Activated B cell treated with CpG ODN at 0.5 μM for 24 hours (primary cell): Measurements from ENCODE around the gene NPIPB2. TPM values are rescaled to one million over a fixed set of nuclear protein-coding genes. Genes with fewer than 3 reads are reported as not detected.
"Not testable (repeated sequence)": the region's sequence is repeated elsewhere in the genome, so short reads cannot be mapped to it uniquely, and the experiment has no call there.

Source experiments
- ATAC-seq: fragments of 200-7000 bp; cut with Tn5 transposase; one replicate; pipeline ENCODE4 v1.10.0; 2021; ENCODE audit warnings: low read depth, mild to moderate bottlenecking, moderate library complexity
- CTCF ChIA-PET: fragments of 350-600 bp; sonication (Branson Sonifier 250); formaldehyde crosslinking; loops from one replicate; lab custom pipeline; 2021; ENCODE audit warnings: antibody characterized with exemption; lab: Charles Lee
- POLR2A ChIA-PET: fragments of 350-600 bp; sonication (Branson Sonifier 250); formaldehyde crosslinking; loops from one replicate; lab custom pipeline; 2021; ENCODE audit warnings: antibody characterized with exemption; lab: Charles Lee
- DNase-seq: peaks from one replicate; pipeline ENCODE4 v3.0.0; 2022
- H3K27ac Mint-ChIP-seq: one replicate; pipeline ENCODE4 v1.8.0; 2020; ENCODE audit warnings: mixed read lengths
- H3K27me3 Mint-ChIP-seq: one replicate; pipeline ENCODE4 v1.8.0; 2021; ENCODE audit warnings: mixed read lengths
- H3K36me3 Mint-ChIP-seq: one replicate; pipeline ENCODE4 v1.8.0; 2021; ENCODE audit warnings: low read depth, mixed read lengths
- H3K4me1 Mint-ChIP-seq: one replicate; pipeline ENCODE4 v1.8.0; 2021; ENCODE audit warnings: mixed read lengths
- H3K4me3 Mint-ChIP-seq: one replicate; pipeline ENCODE4 v1.8.0; 2020; ENCODE audit warnings: mild to moderate bottlenecking, mixed read lengths
- H3K9me3 Mint-ChIP-seq: one replicate; pipeline ENCODE4 v1.8.0; 2020; ENCODE audit warnings: mixed read lengths
- CTCF ChIP-seq: fragments of 200-600 bp; IDR thresholded peaks from one replicate; pipeline ENCODE4 v1.8.0; 2022; ENCODE audit warnings: antibody characterized with exemption, mild to moderate bottlenecking
- intact Hi-C: fragments of 100-400 bp; cut with micrococcal nuclease; formaldehyde crosslinking; loops from one replicate; pipeline ENCODE4 v1.15.1; 2024
- total RNA-seq: library from RNA; stranded (reverse); gene quantifications from 2 replicates; pipeline ENCODE4 v1.2.3, GENCODE V29; 2022

The NPIPB2 gene
- total RNA-seq, 1 donor from 2014 or later: 18.7 TPM

DNA sequence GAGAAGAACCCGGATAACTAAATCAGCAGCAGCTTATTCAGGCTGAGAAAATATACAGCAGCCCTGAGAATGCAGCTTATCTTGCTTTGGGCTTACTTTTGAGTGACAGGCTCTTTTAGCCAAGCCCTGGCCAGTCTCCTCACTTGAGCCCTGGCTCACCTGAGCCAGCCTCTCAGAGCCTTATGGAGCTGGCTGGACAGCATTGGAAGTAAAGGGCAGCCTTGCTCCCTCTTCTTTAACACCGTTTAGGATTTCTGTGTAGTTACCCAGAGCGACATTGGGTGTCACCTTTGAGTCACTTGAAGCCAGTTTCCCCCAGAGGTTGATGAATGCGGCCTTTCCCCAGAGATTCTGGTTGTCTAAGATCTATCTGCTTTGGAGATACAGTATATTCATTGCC, 7.7 kb upstream of the NPIPB2 start:
- Mint-ChIP-seq H3K27ac (no peak overlapping the region), H3K36me3 (no peaks in the 10 kb centered on the region), H3K4me3 (no peak overlapping the region), H3K4me1 (peaks cover 14% of the 10 kb centered on the region), H3K27me3 (no peaks in the 10 kb centered on the region), H3K9me3 (no peaks in the 10 kb centered on the region)
- peak; percentile 99 for ATAC-seq
- DNase-seq: no peak
- CTCF ChIA-PET: interaction anchor here (0.5 to 5.2 kb wide), 17 partner anchors 9 to 146 kb away, joined by 3 to 142 read pairs (median 5); partner anchors contain the start of genes SNX29 and TNFRSF17
- POLR2A ChIA-PET: interaction anchor here (0.9 to 1.8 kb wide), 2 partner anchors 29 to 118 kb away, joined by 3 to 11 read pairs; no protein-coding TSS in a partner anchor
- intact Hi-C loops: loop anchor here (1.0 to 5.0 kb wide), 4 partner anchors 16 to 119 kb away; partner anchors contain the start of gene TNFRSF17
- TF ChIP-seq CTCF: peak; percentile 38

DNA sequence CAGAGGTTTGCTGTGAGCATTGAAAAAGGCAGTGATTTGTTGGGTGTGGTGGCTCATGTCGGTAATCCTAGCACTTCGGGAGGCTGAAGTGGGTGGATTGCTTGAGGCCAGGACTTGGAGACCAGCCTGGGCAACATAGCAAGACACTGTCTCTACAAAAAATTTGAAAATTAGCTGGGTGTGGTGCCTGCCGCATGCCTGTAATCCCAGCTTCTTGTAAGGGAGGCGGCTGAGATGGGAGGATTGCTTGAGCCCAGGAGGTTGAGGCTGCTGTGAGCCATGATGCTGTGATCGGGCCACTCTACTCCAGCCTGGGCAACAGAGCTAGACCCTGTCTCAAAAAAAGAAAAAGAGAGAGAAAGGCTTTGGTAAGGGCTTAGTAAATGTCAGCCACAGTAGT, 7.0 kb upstream of the NPIPB2 start:
- DNase-seq: no peak
- POLR2A ChIA-PET: interaction anchor here (1.8 kb wide), 1 partner anchor 119 kb away, joined by 11 read pairs; no protein-coding TSS in a partner anchor
- intact Hi-C loops: loop anchor here (1.0 to 5.0 kb wide), 4 partner anchors 16 to 119 kb away; partner anchors contain the start of gene TNFRSF17

GRCh38 chr16:11946433-11946832, 4.6 kb upstream of the NPIPB2 start:
- Mint-ChIP-seq H3K27me3 (no peaks in the 10 kb centered on the region), H3K9me3 (no peaks in the 10 kb centered on the region), H3K4me1 (peaks cover 14% of the 10 kb centered on the region), H3K27ac (no peak overlapping the region), H3K4me3 (no peak overlapping the region), H3K36me3 (no peaks in the 10 kb centered on the region)
- DNase-seq (no peak), ATAC-seq (no peak)
- ChIA-PET POLR2A (interaction anchor here (0.7 kb wide), 1 partner anchor 121 kb away, joined by 5 read pairs; no protein-coding TSS in a partner anchor), CTCF (interaction anchor here (5.2 kb wide), 1 partner anchor 122 kb away, joined by 142 read pairs; no protein-coding TSS in a partner anchor)
- TF ChIP-seq CTCF: no peak
- intact Hi-C loops: loop anchor here (5.0 kb wide), 1 partner anchor 36 kb away; no protein-coding TSS in a partner anchor

More for the DNA sequence above, 7.0 kb upstream of the NPIPB2 start:
- Mint-ChIP-seq H3K27me3 (no peaks in the 10 kb centered on the region), H3K4me3 (no peak overlapping the region), H3K36me3 (no peaks in the 10 kb centered on the region), H3K27ac (no peak overlapping the region), H3K4me1 (peaks cover 14% of the 10 kb centered on the region), H3K9me3 (no peaks in the 10 kb centered on the region)
- no peak for ATAC-seq
- TF ChIP-seq CTCF: no peak
- CTCF ChIA-PET: interaction anchor here (0.6 to 5.2 kb wide), 18 partner anchors 10 to 146 kb away, joined by 3 to 142 read pairs (median 4); partner anchors contain the start of genes SNX29 and TNFRSF17

- H3K36me3 Mint-ChIP-seq, DNase-seq, H3K27me3 Mint-ChIP-seq, H3K4me3 Mint-ChIP-seq, H3K4me1 Mint-ChIP-seq, POLR2A ChIA-PET, H3K27ac Mint-ChIP-seq, CTCF ChIA-PET, ATAC-seq, H3K9me3 Mint-ChIP-seq, intact Hi-C loops: not testable (repeated sequence)
These were observed 14.5 kb downstream of the NPIPB2 start for GRCh38 chr16:11927350-11927749.

GRCh38 chr16:11924046-11924445, 17.8 kb downstream of the NPIPB2 start:
- POLR2A ChIA-PET, H3K4me3 Mint-ChIP-seq: not testable (repeated sequence)

More at GRCh38 chr16:11924046-11924445, 17.8 kb downstream of the NPIPB2 start:
- DNase-seq, H3K36me3 Mint-ChIP-seq, intact Hi-C loops, H3K27ac Mint-ChIP-seq, H3K9me3 Mint-ChIP-seq, H3K27me3 Mint-ChIP-seq, ATAC-seq, CTCF ChIA-PET, H3K4me1 Mint-ChIP-seq: not testable (repeated sequence)
